GM21515 (cell line): Measurements from ENCODE around the gene PLCH2.

Source experiments
- ATAC-seq: cut with Tn5 transposase; IDR thresholded peaks from one replicate; pipeline ENCODE4 v1.9.1; 2021; ENCODE audit not compliant: unreplicated experiment

Gene PLCH2

GRCh38 chr1:2512862-2513421, 36.9 kb downstream of the PLCH2 start:
- no peak for ATAC-seq

GRCh38 chr1:2513939-2514652, 38.0 kb downstream of the PLCH2 start:
- ATAC-seq = no peak

GRCh38 chr1:2514863-2515762, 39.0 kb downstream of the PLCH2 start:
- no peak for ATAC-seq

- no peak for ATAC-seq
Observed at GRCh38 chr1:2515763-2516080, 39.6 kb downstream of the PLCH2 start.

- no peak for ATAC-seq
Observed at GRCh38 chr1:2516124-2516523, 40.0 kb downstream of the PLCH2 start.

GRCh38 chr1:2516946-2517345, 40.9 kb downstream of the PLCH2 start:
- ATAC-seq = no peak

DNA sequence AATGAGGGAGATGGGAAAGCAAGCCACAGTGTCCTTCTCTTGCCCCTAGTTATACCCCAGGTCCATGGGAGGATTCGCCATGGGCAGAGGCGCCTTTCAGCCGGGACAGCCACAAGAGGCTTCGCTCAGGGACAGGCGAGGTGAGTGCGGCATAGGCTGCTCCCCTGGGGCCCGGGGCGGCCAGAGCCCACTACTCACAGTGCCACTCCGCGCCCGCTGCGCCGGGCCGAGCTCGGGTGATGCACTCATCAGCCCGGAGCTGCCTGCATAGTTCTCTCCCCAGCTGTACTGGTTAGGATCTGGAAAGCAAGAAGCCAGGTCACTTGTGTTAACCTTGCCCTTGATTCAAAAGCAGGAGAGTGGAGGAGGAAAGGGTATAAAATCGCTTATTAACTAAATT, 41.9 kb downstream of the PLCH2 start:
- no peak for ATAC-seq

GRCh38 chr1:2518528-2518927, 42.4 kb downstream of the PLCH2 start:
- no peak for ATAC-seq

GRCh38 chr1:2519029-2519685, 43.1 kb downstream of the PLCH2 start:
- ATAC-seq = no peak

DNA sequence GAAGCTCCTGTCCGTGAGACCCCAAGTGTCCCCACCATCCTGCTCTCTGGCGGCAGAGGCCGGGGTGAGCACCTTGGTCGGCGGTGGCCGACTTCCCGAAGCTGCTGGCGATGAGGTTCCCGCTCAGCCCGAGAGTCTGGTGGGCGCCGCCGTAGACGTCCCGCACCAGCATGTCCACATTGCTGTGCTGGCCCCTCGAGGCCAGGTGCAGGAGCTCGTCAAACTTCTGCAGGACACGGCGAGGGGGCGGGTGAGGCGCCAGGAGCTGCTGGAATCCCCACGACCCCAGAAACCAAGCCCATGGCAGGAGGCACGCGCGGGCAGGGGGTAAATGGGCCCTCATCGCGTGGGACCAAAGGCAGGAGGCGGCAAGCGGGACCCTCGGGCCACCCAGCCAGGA, 43.6 kb downstream of the PLCH2 start:
- no peak for ATAC-seq

GRCh38 chr1:2520206-2520605, 44.1 kb downstream of the PLCH2 start:
- ATAC-seq = no peak

DNA sequence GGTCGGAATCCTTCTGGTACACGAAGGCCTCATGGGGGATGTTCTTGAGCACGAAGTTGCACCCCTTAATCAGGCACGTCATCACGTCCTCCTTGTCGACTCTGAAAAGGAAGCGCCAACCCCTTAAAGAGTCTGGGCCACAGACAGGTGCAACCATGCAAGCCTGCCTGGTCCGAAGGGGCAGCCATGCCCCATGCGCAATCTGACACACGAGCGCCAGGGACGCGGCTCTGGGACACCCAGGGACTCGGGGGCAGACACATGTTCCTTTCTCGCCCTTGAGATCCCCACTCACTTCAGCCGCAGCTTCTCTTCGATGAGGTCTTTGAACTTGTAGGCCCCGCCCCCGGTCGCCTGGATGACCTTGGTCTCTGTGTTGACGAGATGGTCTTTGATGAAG, 44.7 kb downstream of the PLCH2 start:
- no peak for ATAC-seq

DNA sequence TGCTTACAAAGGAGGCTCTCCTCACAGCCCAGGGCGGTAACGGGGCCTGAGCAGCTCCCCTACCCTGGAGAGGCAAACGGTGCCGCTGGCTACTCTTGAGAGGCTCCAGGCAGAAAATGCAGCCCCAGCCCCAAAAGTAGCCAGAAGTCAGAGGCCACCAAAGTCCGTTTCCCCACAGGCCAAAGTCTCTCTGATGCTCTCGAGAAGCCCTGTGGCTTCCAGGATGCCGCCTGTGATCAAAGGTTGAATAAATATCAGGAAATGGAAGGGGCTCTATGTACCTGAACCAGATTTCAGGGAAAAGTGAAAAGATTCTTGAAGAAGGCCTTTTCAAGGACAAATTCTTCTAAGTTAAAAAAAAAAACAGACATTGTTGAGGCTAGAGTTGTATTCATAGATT, 46.1 kb downstream of the PLCH2 start:
- no peak for ATAC-seq

GRCh38 chr1:2523191-2523890, 47.3 kb downstream of the PLCH2 start:
- no peak for ATAC-seq

DNA sequence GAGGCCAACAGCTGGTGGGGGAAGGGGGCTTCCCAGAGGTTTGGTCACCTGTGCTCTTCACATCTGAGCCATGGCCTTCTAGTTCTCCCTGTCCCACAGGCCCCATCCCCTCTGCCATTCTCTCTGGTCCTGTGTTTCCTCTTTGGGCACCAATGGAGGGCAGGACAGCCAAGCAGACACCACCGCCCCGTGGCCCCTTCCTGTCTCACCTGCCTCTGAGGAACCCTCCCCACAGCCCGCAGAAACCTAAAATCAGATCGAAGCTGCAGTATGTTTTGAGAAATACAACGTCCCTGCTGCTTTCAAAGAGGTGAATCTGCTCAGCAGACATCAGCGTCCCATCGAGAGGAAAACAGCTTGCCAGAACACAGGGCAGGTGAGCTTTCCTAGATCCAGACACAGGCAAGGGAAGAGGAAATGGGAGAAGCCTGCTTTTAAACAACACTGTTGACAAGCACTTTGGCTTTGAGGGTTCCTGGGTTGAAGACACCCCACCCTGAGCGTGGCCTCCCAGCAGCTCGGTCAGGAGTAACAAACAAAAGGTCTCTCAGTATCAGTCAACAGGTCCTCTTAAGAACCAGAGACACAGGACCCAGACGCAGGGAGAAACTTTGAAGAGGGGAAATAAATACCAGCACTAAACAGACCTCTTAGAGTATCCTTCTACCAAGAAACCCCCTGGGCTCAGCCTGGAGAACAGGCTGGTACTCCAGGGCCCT, 48.0 kb downstream of the PLCH2 start:
- ATAC-seq = no peak

DNA sequence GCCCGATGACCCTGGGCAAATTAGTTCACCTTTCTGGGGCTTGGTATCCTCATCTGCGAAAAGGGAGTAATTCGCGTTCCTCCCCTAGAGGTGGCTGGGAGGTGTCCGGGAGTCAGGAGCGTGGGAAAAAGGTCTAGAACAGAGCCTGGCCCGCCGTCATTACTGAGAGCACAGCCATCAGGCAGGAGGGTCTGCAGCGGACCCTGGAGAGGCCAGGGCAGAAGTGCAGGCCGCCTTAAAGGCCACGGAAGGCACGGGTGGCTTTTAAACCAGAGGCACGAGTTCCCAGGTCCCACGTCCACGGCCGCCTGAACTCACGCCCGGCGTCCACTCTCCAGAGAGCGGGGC, 49.5 kb downstream of the PLCH2 start:
- ATAC-seq = no peak

DNA sequence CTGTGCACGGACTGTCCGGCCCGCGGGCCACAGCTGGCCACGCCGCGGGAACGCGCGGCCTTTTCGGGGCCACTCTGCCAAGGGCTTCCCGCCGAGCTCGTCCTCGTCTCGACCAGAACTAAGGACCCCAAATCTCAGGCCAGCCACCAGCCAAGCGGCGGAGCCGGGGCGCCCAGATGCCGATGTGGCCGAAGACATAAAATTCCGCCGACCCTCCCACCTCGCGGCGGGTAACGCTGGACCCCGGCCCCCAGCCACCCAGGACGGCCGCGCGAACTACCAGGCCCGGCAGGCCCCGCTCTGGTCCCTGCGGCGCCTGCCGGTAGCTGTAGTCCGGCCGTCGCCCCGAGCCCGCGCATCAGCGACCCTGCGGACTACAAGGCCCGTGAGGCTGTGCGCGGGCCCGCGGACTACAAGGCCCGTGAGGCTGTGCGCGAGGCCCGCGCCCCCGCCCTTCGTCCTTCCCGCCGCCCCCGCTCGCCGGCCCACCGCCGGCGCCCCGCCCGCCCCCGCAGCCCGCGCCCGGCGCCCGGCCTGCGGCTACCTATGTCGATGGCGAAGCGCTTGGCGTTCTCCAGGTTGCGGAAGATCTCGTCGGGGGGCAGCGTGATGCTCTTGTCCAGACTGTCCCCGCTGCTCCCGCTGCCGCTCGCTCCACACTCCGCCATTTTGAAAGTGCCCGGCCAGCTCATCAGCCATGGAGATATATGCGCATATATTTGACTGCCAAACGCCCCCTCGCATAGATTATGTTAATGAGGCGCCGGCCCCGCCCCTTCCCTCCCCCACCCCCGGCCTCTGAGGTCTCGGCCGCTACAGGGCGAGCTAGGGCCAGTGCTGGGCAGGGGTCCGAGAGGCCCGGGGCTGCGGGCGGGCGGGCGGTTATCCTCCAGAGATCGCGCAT, 50.1 kb downstream of the PLCH2 start, which contains the start of gene PANK4:
Gene PANK4 (minus strand): TSS at position 677 of the 904 bp plus-strand sequence. CDS start 9 bp downstream, at position 668.
- peak; percentile 80 for ATAC-seq

DNA sequence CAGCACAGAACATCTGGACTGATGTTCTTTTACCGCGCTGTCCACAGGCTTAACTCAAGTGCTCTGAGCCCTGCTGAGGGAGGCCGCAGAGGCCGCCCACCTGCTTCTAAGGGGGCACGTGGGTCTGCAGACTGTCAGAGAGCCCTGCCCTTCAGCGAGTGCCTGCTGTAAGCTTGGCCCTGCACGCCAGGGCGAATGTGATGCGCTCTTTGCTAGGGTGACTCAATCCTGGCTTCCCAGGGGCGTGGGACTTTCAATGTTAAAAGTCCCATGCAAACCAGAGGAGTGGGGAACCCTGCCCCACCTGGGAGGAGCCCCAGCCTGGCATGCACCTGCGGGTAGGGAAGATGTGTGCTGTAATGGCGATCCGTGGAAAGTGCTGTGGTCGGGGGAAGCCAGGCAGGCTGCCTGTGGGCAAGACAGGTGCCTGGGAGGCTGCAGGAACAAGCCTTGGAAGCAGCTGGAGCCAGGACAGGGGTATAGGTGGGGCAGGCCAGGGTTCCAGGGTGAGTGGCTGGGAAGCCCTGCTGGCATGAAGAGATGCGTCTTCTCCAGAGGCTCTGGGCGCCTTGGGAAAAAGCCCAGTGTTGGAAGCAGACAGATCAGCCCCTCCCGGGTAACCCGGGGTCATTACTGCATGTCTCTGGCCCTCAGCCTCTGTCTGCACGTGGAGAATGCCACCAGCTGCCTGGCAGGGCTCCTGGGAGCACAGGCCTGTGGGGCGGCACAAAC, 50.9 kb downstream of the PLCH2 start:
- peak; percentile 28 for ATAC-seq

GRCh38 chr1:2527556-2527860, 51.4 kb downstream of the PLCH2 start:
- ATAC-seq = no peak
